ENCODE results near the gene TLN1.

The TLN1 gene

GRCh38 chr9:35727676-35728040, 4.3 kb downstream of the TLN1 start:
- no peaks in the 10 kb centered on the region for H3K27me3 ChIP-seq (replicated peaks; ENCODE audit: control insufficient read depth, insufficient read depth, low read length)
- no peaks in the 10 kb centered on the region for H3K9me3 ChIP-seq (ENCODE audit: control insufficient read depth, low read length)
- H3K4me3 ChIP-seq (ENCODE audit: low read length), result peak overlapping the region; percentile 97
- H3K9ac ChIP-seq (ENCODE audit: low read length), result peak overlapping the region; percentile 99
- peaks cover 31% of the 10 kb centered on the region for H3K36me3 ChIP-seq (ENCODE audit: control insufficient read depth, insufficient read depth, low read length, severe bottlenecking)
- peaks cover 52% of the 10 kb centered on the region for H3K4me1 ChIP-seq (ENCODE audit: control insufficient read depth, insufficient read depth, low read length)
- DNase-seq (ENCODE audit: low read depth), result no peak

- H3K27me3 ChIP-seq (replicated peaks; ENCODE audit: control insufficient read depth, insufficient read depth, low read length), result no peaks in the 10 kb centered on the region
- peak overlapping the region; percentile 97 for H3K4me3 ChIP-seq (ENCODE audit: low read length)
- peak overlapping the region; percentile 99 for H3K9ac ChIP-seq (ENCODE audit: low read length)
- peaks cover 52% of the 10 kb centered on the region for H3K4me1 ChIP-seq (ENCODE audit: control insufficient read depth, insufficient read depth, low read length)
- H3K9me3 ChIP-seq (ENCODE audit: control insufficient read depth, low read length), result no peaks in the 10 kb centered on the region
- peaks cover 38% of the 10 kb centered on the region for H3K36me3 ChIP-seq (ENCODE audit: control insufficient read depth, insufficient read depth, low read length, severe bottlenecking)
- peak; percentile 74 for DNase-seq (ENCODE audit: low read depth)
Measured at GRCh38 chr9:35726931-35727330, 5.1 kb downstream of the TLN1 start.

- Histone ChIP-seq H3K36me3 (ENCODE audit: control insufficient read depth, insufficient read depth, low read length, severe bottlenecking) (peaks cover 54% of the 10 kb centered on the region), H3K9me3 (ENCODE audit: control insufficient read depth, low read length) (no peaks in the 10 kb centered on the region), H3K9ac (ENCODE audit: low read length) (no peak overlapping the region)
Measured at GRCh38 chr9:35725362-35725761, 6.6 kb downstream of the TLN1 start.

GRCh38 chr9:35723908-35724307, 8.1 kb downstream of the TLN1 start:
- H3K9ac ChIP-seq (ENCODE audit: low read length), result peak overlapping the region; percentile 0
- peaks cover 68% of the 10 kb centered on the region for H3K36me3 ChIP-seq (ENCODE audit: control insufficient read depth, insufficient read depth, low read length, severe bottlenecking)
- no peak for DNase-seq (ENCODE audit: low read depth)
- no peak overlapping the region for H3K4me3 ChIP-seq (ENCODE audit: low read length)
- peaks cover 31% of the 10 kb centered on the region for H3K4me1 ChIP-seq (ENCODE audit: control insufficient read depth, insufficient read depth, low read length)
- H3K9me3 ChIP-seq (ENCODE audit: control insufficient read depth, low read length), result no peaks in the 10 kb centered on the region
- H3K27me3 ChIP-seq (replicated peaks; ENCODE audit: control insufficient read depth, insufficient read depth, low read length), result no peaks in the 10 kb centered on the region

More at GRCh38 chr9:35725362-35725761, 6.6 kb downstream of the TLN1 start:
- H3K4me1 ChIP-seq (ENCODE audit: control insufficient read depth, insufficient read depth, low read length), result peaks cover 45% of the 10 kb centered on the region
- H3K4me3 ChIP-seq (ENCODE audit: low read length), result no peak overlapping the region
- DNase-seq (ENCODE audit: low read depth), result no peak
- H3K27me3 ChIP-seq (replicated peaks; ENCODE audit: control insufficient read depth, insufficient read depth, low read length), result no peaks in the 10 kb centered on the region

- peaks cover 73% of the 10 kb centered on the region for H3K36me3 ChIP-seq (ENCODE audit: control insufficient read depth, insufficient read depth, low read length, severe bottlenecking)
- H3K27me3 ChIP-seq (replicated peaks; ENCODE audit: control insufficient read depth, insufficient read depth, low read length), result no peaks in the 10 kb centered on the region
- no peak for DNase-seq (ENCODE audit: low read depth)
- peaks cover 26% of the 10 kb centered on the region for H3K4me1 ChIP-seq (ENCODE audit: control insufficient read depth, insufficient read depth, low read length)
- no peaks in the 10 kb centered on the region for H3K9me3 ChIP-seq (ENCODE audit: control insufficient read depth, low read length)
- H3K9ac ChIP-seq (ENCODE audit: low read length), result no peak overlapping the region
- H3K4me3 ChIP-seq (ENCODE audit: low read length), result no peak overlapping the region
Measured at GRCh38 chr9:35723426-35723825, 8.6 kb downstream of the TLN1 start.

GRCh38 chr9:35719546-35719945, 12.4 kb downstream of the TLN1 start:
- H3K4me1 ChIP-seq (ENCODE audit: control insufficient read depth, insufficient read depth, low read length), result no peaks in the 10 kb centered on the region
- DNase-seq (ENCODE audit: low read depth), result no peak
- no peak overlapping the region for H3K9ac ChIP-seq (ENCODE audit: low read length)
- peaks cover 100% of the 10 kb centered on the region for H3K36me3 ChIP-seq (ENCODE audit: control insufficient read depth, insufficient read depth, low read length, severe bottlenecking)
- no peaks in the 10 kb centered on the region for H3K9me3 ChIP-seq (ENCODE audit: control insufficient read depth, low read length)
- no peaks in the 10 kb centered on the region for H3K27me3 ChIP-seq (replicated peaks; ENCODE audit: control insufficient read depth, insufficient read depth, low read length)
- H3K4me3 ChIP-seq (ENCODE audit: low read length), result no peak overlapping the region

GRCh38 chr9:35718721-35719511, 13.1 kb downstream of the TLN1 start:
- Histone ChIP-seq H3K9me3 (ENCODE audit: control insufficient read depth, low read length) (no peaks in the 10 kb centered on the region), H3K27me3 (replicated peaks; ENCODE audit: control insufficient read depth, insufficient read depth, low read length) (no peaks in the 10 kb centered on the region), H3K4me3 (ENCODE audit: low read length) (no peak overlapping the region), H3K4me1 (ENCODE audit: control insufficient read depth, insufficient read depth, low read length) (no peaks in the 10 kb centered on the region), H3K36me3 (ENCODE audit: control insufficient read depth, insufficient read depth, low read length, severe bottlenecking) (peaks cover 100% of the 10 kb centered on the region), H3K9ac (ENCODE audit: low read length) (peak overlapping the region; percentile 8)
- DNase-seq (ENCODE audit: low read depth), result no peak

GRCh38 chr9:35717132-35717870, 14.7 kb downstream of the TLN1 start:
- H3K9ac ChIP-seq (ENCODE audit: low read length), result no peak overlapping the region
- H3K4me1 ChIP-seq (ENCODE audit: control insufficient read depth, insufficient read depth, low read length), result no peaks in the 10 kb centered on the region
- H3K9me3 ChIP-seq (ENCODE audit: control insufficient read depth, low read length), result no peaks in the 10 kb centered on the region
- H3K4me3 ChIP-seq (ENCODE audit: low read length), result no peak overlapping the region
- peaks cover 100% of the 10 kb centered on the region for H3K36me3 ChIP-seq (ENCODE audit: control insufficient read depth, insufficient read depth, low read length, severe bottlenecking)
- no peak for DNase-seq (ENCODE audit: low read depth)
- H3K27me3 ChIP-seq (replicated peaks; ENCODE audit: control insufficient read depth, insufficient read depth, low read length), result no peaks in the 10 kb centered on the region

GRCh38 chr9:35716230-35716629, 15.8 kb downstream of the TLN1 start:
- H3K36me3 ChIP-seq (ENCODE audit: control insufficient read depth, insufficient read depth, low read length, severe bottlenecking), result peaks cover 100% of the 10 kb centered on the region
- DNase-seq (ENCODE audit: low read depth), result no peak

GRCh38 chr9:35714579-35715252, 17.3 kb downstream of the TLN1 start:
- H3K27me3 ChIP-seq (replicated peaks; ENCODE audit: control insufficient read depth, insufficient read depth, low read length), result no peaks in the 10 kb centered on the region
- DNase-seq (ENCODE audit: low read depth), result no peak
- H3K4me1 ChIP-seq (ENCODE audit: control insufficient read depth, insufficient read depth, low read length), result no peaks in the 10 kb centered on the region
- H3K4me3 ChIP-seq (ENCODE audit: low read length), result no peak overlapping the region
- H3K9me3 ChIP-seq (ENCODE audit: control insufficient read depth, low read length), result no peaks in the 10 kb centered on the region
- peak overlapping the region; percentile 33 for H3K9ac ChIP-seq (ENCODE audit: low read length)
- H3K36me3 ChIP-seq (ENCODE audit: control insufficient read depth, insufficient read depth, low read length, severe bottlenecking), result peaks cover 98% of the 10 kb centered on the region

More at GRCh38 chr9:35716230-35716629, 15.8 kb downstream of the TLN1 start:
- Histone ChIP-seq H3K9ac (ENCODE audit: low read length) (peak overlapping the region; percentile 19), H3K9me3 (ENCODE audit: control insufficient read depth, low read length) (no peaks in the 10 kb centered on the region), H3K4me3 (ENCODE audit: low read length) (no peak overlapping the region), H3K27me3 (replicated peaks; ENCODE audit: control insufficient read depth, insufficient read depth, low read length) (no peaks in the 10 kb centered on the region), H3K4me1 (ENCODE audit: control insufficient read depth, insufficient read depth, low read length) (no peaks in the 10 kb centered on the region)

- Histone ChIP-seq H3K9me3 (ENCODE audit: control insufficient read depth, low read length) (no peaks in the 10 kb centered on the region), H3K9ac (ENCODE audit: low read length) (no peak overlapping the region), H3K36me3 (ENCODE audit: control insufficient read depth, insufficient read depth, low read length, severe bottlenecking) (peaks cover 96% of the 10 kb centered on the region), H3K27me3 (replicated peaks; ENCODE audit: control insufficient read depth, insufficient read depth, low read length) (no peaks in the 10 kb centered on the region), H3K4me1 (ENCODE audit: control insufficient read depth, insufficient read depth, low read length) (no peaks in the 10 kb centered on the region), H3K4me3 (ENCODE audit: low read length) (no peak overlapping the region)
- no peak for DNase-seq (ENCODE audit: low read depth)
Measured at GRCh38 chr9:35714123-35714522, 17.9 kb downstream of the TLN1 start.

Data from adipocyte (in vitro differentiated cells).